ENCODE data around the gene STK32B. TPM values are rescaled to one million over a fixed set of nuclear protein-coding genes. Genes with fewer than 3 reads are reported as not detected.

STK32B gene
- total RNA-seq, 4 donors from 2014 or later, result 0.46 to 0.68 (median 0.49) TPM; not detected in 1

- Histone ChIP-seq H3K27me3 (no peaks in the 10 kb centered on the region), H3K4me1 (no peaks in the 10 kb centered on the region), H3K4me3 (no peak overlapping the region), H3K36me3 (no peaks in the 10 kb centered on the region), H3K9me3 (no peaks in the 10 kb centered on the region), H3K27ac (no peak overlapping the region)
- intact Hi-C loops (cut with DNase I; ENCODE audit: low total_unique reads) (no loop called here), in situ Hi-C loops (cut with MboI; ENCODE audit: low sequenced_read_pairs in 4 of 4) (no loop called here)
- DNase-seq (no peak), ATAC-seq (no peak)
- TF ChIP-seq POLR2A (IDR thresholded peaks at IDR 0.05), result no peak
- TF ChIP-seq CTCF (IDR thresholded peaks at IDR 0.05 in 4 of 5, conservative IDR thresholded peaks at IDR 0.05 in 1 of 5), result no peak
These were observed 256.6 kb downstream of the STK32B start for GRCh38 chr4:5307928-5308327.

GRCh38 chr4:5322321-5322720 is 271.0 kb downstream of the STK32B start:
- Histone ChIP-seq H3K4me3 (no peak overlapping the region), H3K27me3 (no peaks in the 10 kb centered on the region), H3K36me3 (no peaks in the 10 kb centered on the region), H3K9me3 (peaks cover 0 to 5% (median 0%) of the 10 kb centered on the region in 3 donors), H3K4me1 (no peaks in the 10 kb centered on the region), H3K27ac (no peak overlapping the region)
- ATAC-seq (no peak), DNase-seq (no peak)
- TF ChIP-seq CTCF (IDR thresholded peaks at IDR 0.05 in 4 of 5, conservative IDR thresholded peaks at IDR 0.05 in 1 of 5) (no peak), POLR2A (IDR thresholded peaks at IDR 0.05) (no peak)
- in situ Hi-C loops (cut with MboI; ENCODE audit: low sequenced_read_pairs in 4 of 4), result no loop called here
- intact Hi-C loops (cut with DNase I; ENCODE audit: low total_unique reads), result no loop called here

- in situ Hi-C loops (cut with MboI; ENCODE audit: low sequenced_read_pairs in 4 of 4) (no loop called here), intact Hi-C loops (cut with DNase I; ENCODE audit: low total_unique reads) (no loop called here)
- peaks cover 0 to 4% (median 0%) of the 10 kb centered on the region in 3 donors for H3K9me3 ChIP-seq
- no peak for TF ChIP-seq CTCF (IDR thresholded peaks at IDR 0.05 in 4 of 5, conservative IDR thresholded peaks at IDR 0.05 in 1 of 5)
- no peak for TF ChIP-seq POLR2A (IDR thresholded peaks at IDR 0.05)
- no peaks in the 10 kb centered on the region for H3K27me3 ChIP-seq
- no peak overlapping the region for H3K27ac ChIP-seq
- no peak overlapping the region for H3K4me3 ChIP-seq
- no peaks in the 10 kb centered on the region for H3K4me1 ChIP-seq
- H3K36me3 ChIP-seq, result no peaks in the 10 kb centered on the region
- no peak for DNase-seq
- ATAC-seq, result no peak
These were observed 279.2 kb downstream of the STK32B start for GRCh38 chr4:5330339-5330989.

- intact Hi-C loops (cut with DNase I; ENCODE audit: low total_unique reads) (no loop called here), in situ Hi-C loops (cut with MboI; ENCODE audit: low sequenced_read_pairs in 4 of 4) (no loop called here)
- Histone ChIP-seq H3K4me1 (no peaks in the 10 kb centered on the region), H3K4me3 (no peak overlapping the region), H3K9me3 (no peaks in the 10 kb centered on the region), H3K36me3 (no peaks in the 10 kb centered on the region), H3K27me3 (no peaks in the 10 kb centered on the region), H3K27ac (no peak overlapping the region)
- ATAC-seq (no peak), DNase-seq (no peak)
- TF ChIP-seq CTCF (IDR thresholded peaks at IDR 0.05 in 4 of 5, conservative IDR thresholded peaks at IDR 0.05 in 1 of 5) (no peak), POLR2A (IDR thresholded peaks at IDR 0.05) (no peak)
These were observed 286.5 kb downstream of the STK32B start for GRCh38 chr4:5337731-5338130.

- Histone ChIP-seq H3K9me3 (no peaks in the 10 kb centered on the region), H3K4me1 (no peaks in the 10 kb centered on the region), H3K27me3 (no peaks in the 10 kb centered on the region), H3K36me3 (no peaks in the 10 kb centered on the region), H3K4me3 (no peak overlapping the region), H3K27ac (no peak overlapping the region)
- intact Hi-C loops (cut with DNase I; ENCODE audit: low total_unique reads), result no loop called here
- DNase-seq (no peak), ATAC-seq (no peak)
- TF ChIP-seq POLR2A (IDR thresholded peaks at IDR 0.05) (no peak), CTCF (IDR thresholded peaks at IDR 0.05 in 4 of 5, conservative IDR thresholded peaks at IDR 0.05 in 1 of 5) (no peak)
- in situ Hi-C loops (cut with MboI; ENCODE audit: low sequenced_read_pairs in 4 of 4), result no loop called here
These were observed 287.3 kb downstream of the STK32B start for GRCh38 chr4:5338531-5338930.

All from gastrocnemius medialis (tissue), 4 donors.